Testis (tissue), 2 donors: ENCODE results near the gene PTGR2.

ENCODE experiments used
- POLR2A ChIP-seq: fragments of 450-650 bp; IDR thresholded peaks from one replicate; pipeline ENCODE4 v1.6.1; 2017; ENCODE audit warnings: antibody characterized with exemption, mild to moderate bottlenecking, moderate library complexity
- TF ChIP-seq, protein P1 (sequence below), 3 experiments: fragments of 450-650 bp in 2 of 3; fragments of 200-600 bp in 1 of 3; sonication (generic) in 1 of 3; IDR thresholded peaks; one replicate each; pipeline ENCODE4 v1.5.1; 2016 to 2019; ENCODE audit warnings: antibody characterized with exemption in 3 of 3, mild to moderate bottlenecking in 2 of 3, moderate library complexity in 1 of 3

DNA sequence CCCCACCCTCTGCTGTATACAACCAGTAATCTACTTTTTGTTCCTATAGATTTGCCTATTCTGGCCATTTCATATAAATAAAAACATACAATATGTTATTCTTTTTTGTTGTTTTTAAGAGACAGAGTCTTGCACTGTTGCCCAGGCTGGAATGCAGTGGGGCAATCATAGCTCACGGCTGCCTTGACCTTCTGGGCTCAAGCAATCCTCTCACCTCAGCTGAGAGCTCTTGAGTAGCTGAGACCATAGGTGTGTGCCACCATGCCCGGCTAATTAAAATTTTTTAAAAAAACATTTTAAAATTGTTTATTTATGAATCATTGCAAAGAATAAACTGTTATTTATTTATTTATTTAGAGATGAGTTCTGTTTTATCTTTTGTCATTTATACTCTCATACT is 11.6 kb downstream of the PTGR2 start:
- TF ChIP-seq, protein P1, sequence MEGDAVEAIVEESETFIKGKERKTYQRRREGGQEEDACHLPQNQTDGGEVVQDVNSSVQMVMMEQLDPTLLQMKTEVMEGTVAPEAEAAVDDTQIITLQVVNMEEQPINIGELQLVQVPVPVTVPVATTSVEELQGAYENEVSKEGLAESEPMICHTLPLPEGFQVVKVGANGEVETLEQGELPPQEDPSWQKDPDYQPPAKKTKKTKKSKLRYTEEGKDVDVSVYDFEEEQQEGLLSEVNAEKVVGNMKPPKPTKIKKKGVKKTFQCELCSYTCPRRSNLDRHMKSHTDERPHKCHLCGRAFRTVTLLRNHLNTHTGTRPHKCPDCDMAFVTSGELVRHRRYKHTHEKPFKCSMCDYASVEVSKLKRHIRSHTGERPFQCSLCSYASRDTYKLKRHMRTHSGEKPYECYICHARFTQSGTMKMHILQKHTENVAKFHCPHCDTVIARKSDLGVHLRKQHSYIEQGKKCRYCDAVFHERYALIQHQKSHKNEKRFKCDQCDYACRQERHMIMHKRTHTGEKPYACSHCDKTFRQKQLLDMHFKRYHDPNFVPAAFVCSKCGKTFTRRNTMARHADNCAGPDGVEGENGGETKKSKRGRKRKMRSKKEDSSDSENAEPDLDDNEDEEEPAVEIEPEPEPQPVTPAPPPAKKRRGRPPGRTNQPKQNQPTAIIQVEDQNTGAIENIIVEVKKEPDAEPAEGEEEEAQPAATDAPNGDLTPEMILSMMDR (IDR thresholded peaks at IDR 0.05), result no peak
- no peak for TF ChIP-seq POLR2A
